NB4 (cell line): ENCODE measurements around the gene ARSK.

Experiments used
- DNase-seq: peaks from one replicate; pipeline ENCODE4 v3.0.0; 2010; ENCODE audit warnings: low read depth
- H3K4me3 ChIP-seq: one replicate; pipeline ENCODE4 v1.5.1; 2011; ENCODE audit warnings: mild to moderate bottlenecking, low read depth, low read length, moderate library complexity
- MYC ChIP-seq: IDR thresholded peaks from 2 replicates; pipeline ENCODE4 v1.6.1; 2011; ENCODE audit warnings: low read depth, low read length
- POLR2A ChIP-seq: IDR thresholded peaks from 2 replicates; pipeline ENCODE4 v1.6.1; 2011; ENCODE audit warnings: mild to moderate bottlenecking; ENCODE audit not compliant: insufficient read length; ENCODE audit errors: extremely low read depth
- TF ChIP-seq, protein P1 (sequence below): IDR thresholded peaks from one replicate; pipeline ENCODE4 v1.5.1; 2012; ENCODE audit warnings: low read depth, low read length
- TF ChIP-seq, protein P2 (sequence below): IDR thresholded peaks from 2 replicates; pipeline ENCODE4 v1.6.1; 2011; ENCODE audit warnings: low read depth, low read length

ARSK gene

DNA sequence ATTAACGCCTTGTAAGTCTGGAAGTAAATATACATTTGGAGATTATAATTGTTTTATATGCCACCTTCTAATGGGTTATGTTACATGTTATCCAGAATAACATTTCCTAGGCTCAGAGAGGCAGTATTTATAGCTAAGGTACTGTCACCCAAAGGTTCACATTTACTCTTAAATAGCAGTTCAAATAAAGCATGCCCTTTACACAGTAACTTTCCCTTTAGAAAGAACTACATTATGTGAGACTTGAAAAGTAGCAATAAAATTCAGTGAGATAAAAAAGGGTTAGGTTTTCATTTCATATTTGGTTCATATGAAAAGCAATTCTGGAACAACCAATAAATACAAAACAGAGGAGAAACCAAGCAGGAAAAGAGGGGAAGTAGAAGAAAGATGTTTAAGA lies 35.2 kb upstream of the ARSK start:
- no peak for TF ChIP-seq POLR2A
- TF ChIP-seq, protein P1, sequence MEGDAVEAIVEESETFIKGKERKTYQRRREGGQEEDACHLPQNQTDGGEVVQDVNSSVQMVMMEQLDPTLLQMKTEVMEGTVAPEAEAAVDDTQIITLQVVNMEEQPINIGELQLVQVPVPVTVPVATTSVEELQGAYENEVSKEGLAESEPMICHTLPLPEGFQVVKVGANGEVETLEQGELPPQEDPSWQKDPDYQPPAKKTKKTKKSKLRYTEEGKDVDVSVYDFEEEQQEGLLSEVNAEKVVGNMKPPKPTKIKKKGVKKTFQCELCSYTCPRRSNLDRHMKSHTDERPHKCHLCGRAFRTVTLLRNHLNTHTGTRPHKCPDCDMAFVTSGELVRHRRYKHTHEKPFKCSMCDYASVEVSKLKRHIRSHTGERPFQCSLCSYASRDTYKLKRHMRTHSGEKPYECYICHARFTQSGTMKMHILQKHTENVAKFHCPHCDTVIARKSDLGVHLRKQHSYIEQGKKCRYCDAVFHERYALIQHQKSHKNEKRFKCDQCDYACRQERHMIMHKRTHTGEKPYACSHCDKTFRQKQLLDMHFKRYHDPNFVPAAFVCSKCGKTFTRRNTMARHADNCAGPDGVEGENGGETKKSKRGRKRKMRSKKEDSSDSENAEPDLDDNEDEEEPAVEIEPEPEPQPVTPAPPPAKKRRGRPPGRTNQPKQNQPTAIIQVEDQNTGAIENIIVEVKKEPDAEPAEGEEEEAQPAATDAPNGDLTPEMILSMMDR = no peak
- no peak for TF ChIP-seq MYC
- DNase-seq = no peak
- H3K4me3 ChIP-seq = no peak overlapping the region

DNA sequence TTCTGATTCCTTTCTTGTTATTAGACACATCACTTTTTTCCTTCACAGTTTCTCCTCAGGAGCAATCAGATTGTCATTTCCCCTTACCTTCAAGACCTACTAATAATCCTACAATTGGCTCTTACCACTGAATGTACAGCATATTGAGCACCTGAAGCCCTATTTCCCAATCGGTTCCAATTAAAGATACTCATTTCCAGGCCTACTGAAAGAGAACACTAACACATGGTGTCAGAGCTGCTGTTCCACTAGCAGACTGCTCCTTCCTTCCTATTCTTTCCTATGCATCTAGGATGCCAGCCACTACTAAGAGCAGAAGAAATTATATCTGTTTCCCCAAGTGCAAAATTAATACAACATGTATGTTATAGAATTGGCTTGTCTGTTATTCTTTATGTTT lies 34.7 kb upstream of the ARSK start:
- H3K4me3 ChIP-seq = no peak overlapping the region
- no peak for DNase-seq
- TF ChIP-seq, protein P2, sequence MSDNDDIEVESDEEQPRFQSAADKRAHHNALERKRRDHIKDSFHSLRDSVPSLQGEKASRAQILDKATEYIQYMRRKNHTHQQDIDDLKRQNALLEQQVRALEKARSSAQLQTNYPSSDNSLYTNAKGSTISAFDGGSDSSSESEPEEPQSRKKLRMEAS = no peak

DNA sequence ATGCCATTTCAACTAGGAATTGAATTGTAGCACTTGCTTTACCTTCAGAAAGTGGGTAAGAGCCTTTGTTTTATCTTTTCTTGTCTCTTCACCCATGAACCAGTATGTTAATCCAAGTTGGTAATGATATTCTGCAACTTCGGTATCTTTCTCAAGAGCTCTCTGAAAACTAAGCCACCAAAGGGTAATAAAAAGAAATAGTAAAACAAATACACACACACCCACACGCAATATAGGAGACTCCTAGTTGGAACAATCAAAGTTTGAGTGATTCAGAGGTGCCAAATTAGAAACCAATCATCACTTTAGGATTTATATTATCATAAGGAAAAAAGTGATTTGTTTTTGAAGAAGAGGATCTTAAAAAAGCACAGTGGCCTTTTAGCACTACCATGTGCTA lies 30.5 kb upstream of the ARSK start:
- DNase-seq = no peak

DNA sequence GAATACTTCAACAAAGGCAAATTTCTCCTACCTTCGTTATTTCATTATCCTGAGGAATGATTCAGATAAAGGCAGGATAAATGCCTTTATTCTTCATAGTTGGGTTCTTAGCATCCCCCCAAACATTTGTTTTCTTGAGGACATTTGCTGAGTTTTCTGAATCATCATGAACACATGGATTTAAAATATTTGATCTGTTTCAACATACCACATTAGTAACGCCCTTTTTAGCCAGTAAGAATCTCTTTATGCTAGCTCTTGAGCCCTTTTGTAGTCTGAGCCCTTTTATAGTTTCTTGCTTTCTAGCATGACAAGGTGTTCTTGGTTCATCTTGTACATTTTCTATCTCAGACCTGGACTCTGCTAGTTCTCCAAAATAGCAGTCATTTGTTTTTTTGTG lies 28.0 kb upstream of the ARSK start:
- no peak for DNase-seq
- no peak overlapping the region for H3K4me3 ChIP-seq
- no peak for TF ChIP-seq POLR2A
- TF ChIP-seq, protein P1 = no peak
- no peak for TF ChIP-seq MYC
- TF ChIP-seq, protein P2 = no peak

More for the DNA sequence above, 30.5 kb upstream of the ARSK start:
- no peak overlapping the region for H3K4me3 ChIP-seq
- TF ChIP-seq POLR2A = no peak
- TF ChIP-seq, protein P1 = no peak
- TF ChIP-seq, protein P2 = no peak
- no peak for TF ChIP-seq MYC

DNA sequence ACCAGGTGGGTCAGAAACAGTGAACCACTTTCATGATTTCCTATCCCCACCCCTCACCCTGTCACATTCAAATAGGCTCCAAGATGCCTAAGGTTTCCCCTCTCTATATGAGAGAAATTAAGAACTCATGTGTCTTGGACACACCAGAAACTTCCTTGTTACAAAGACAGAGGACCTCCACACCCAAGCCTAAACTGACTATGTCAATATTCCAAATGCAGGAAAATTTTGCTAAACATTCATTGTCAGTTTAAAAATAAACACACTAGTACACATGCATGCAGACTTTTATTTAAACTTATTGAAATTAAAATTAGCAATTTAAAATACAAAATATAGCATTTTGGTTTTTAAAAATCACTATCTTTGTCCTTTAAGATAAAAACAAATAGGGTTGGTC lies 26.3 kb upstream of the ARSK start:
- TF ChIP-seq, protein P1 = no peak
- TF ChIP-seq, protein P2 = no peak
- TF ChIP-seq MYC (no peak), POLR2A (no peak)
- DNase-seq = no peak
- H3K4me3 ChIP-seq = no peak overlapping the region

DNA sequence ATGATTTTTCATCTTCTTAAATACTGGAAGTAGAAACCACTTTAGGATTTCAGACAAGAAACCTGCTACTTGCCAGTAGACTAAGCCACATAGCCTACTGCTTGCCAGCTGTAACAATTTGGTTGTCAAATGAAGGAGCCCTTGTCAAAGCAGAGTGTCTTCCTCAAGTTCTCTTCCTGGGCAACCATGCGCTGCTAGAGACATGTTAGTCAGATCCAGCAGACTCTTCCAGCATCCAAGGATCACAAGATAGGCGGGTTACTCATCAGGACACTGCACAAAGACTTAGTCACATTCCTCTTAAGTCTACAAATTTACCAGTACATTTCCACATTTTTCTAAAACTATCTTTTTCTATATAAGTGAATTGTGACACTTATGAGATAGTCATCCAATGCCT lies 24.5 kb upstream of the ARSK start:
- no peak for DNase-seq
- TF ChIP-seq, protein P2 = no peak
- TF ChIP-seq POLR2A (no peak), MYC (no peak)
- TF ChIP-seq, protein P1 = no peak

More for the DNA sequence above, 24.5 kb upstream of the ARSK start:
- no peak overlapping the region for H3K4me3 ChIP-seq
